ENCODE data around the gene KCNQ1. TPM values are rescaled to one million over a fixed set of nuclear protein-coding genes. Genes with fewer than 3 reads are reported as not detected.

Gene KCNQ1
- total and polyA plus RNA-seq, 2 of the 13 experiments (the other 11 are each of a cell fraction or from before 2014, with no cell fraction given), result 0.02 to 0.08 TPM

GRCh38 chr11:2892967-2893528 lies 448.2 kb downstream of the KCNQ1 start:
- H3K27me3 ChIP-seq (ENCODE audit: control insufficient read depth in 1 of 2, insufficient read depth in 2 of 2, low read length in 2 of 2), result peaks cover 1 to 12% of the 10 kb centered on the region in 2 experiments; a peak in 4 of 5 replicates
- no peaks in the 10 kb centered on the region for H3K36me3 ChIP-seq (replicated peaks in 1 of 2; ENCODE audit: control insufficient read depth in 1 of 2, insufficient read depth in 2 of 2, low read length in 2 of 2)
- H3K4me2 ChIP-seq (ENCODE audit: low read depth, low read length), result peak overlapping the region; percentile 41; the same call in 1 of the 2 replicates
- no TSS peak for BruUV-seq (replicated peaks)
- in situ Hi-C loops (cut with HindIII; ENCODE audit: extremely low pct_ligation_motif_present, low pct_unique_long_range_greater_than_20kb), result no loop called here
- WGBS (ENCODE audit: low lambda C conversion rate), result 31% methylated on average over 3 of the region's 4 CpGs
- no peak overlapping the region for H3K9ac ChIP-seq (ENCODE audit: insufficient read depth, low read depth, low read length)
- CTCF ChIA-PET (ENCODE audit: low intra/inter-chr PET ratio, low total read pairs), result interaction anchor here (2.4 to 8.6 kb wide), 2 partner anchors 37 to 361 kb away, joined by 11 to 148 read pairs; no protein-coding TSS in a partner anchor
- H3K27ac ChIP-seq (ENCODE audit: extremely low read length, insufficient read depth, low read length), result no peak overlapping the region
- no peaks in the 10 kb centered on the region for H4K20me1 ChIP-seq (ENCODE audit: insufficient read depth, low read length)
- intact Hi-C loops (cut with micrococcal nuclease; ENCODE audit: unreplicated experiment), result loop anchor here (2.0 kb wide), 1 partner anchor 464 kb away; no protein-coding TSS in a partner anchor
- peaks cover 39% of the 10 kb centered on the region for H3K4me1 ChIP-seq (ENCODE audit: insufficient read depth, low read length)
- no peak for DNase-seq (ENCODE audit: low spot score)
- FAIRE-seq, result no peak
- no peaks in the 10 kb centered on the region for H3K9me3 ChIP-seq (ENCODE audit: low read length)
- peak; percentile 32 for ATAC-seq
- POLR2A ChIA-PET, result interaction anchor here (1.5 to 2.2 kb wide), 4 partner anchors 163 to 360 kb away, joined by 4 to 9 read pairs (median 8); no protein-coding TSS in a partner anchor
- H3K79me2 ChIP-seq (ENCODE audit: insufficient read depth, low read length), result no peaks in the 10 kb centered on the region
- no peak overlapping the region for H2AFZ ChIP-seq (ENCODE audit: low read length)
- H3K4me3 ChIP-seq (replicated peaks in 1 of 3; ENCODE audit: insufficient read depth in 1 of 3, low read depth in 2 of 3, low read length in 3 of 3), result peak overlapping the region in 1 of 3 experiments; percentile 11; a peak in 1 of 6 replicates
- TF ChIP-seq BCL6 (CRISPR knock-in tag; IDR thresholded peaks at IDR 0.05) (no peak), BCL3 (CRISPR knock-in tag; IDR thresholded peaks at IDR 0.05) (no peak), ZNF224 (CRISPR knock-in tag; IDR thresholded peaks at IDR 0.05) (no peak), ZKSCAN8 (CRISPR knock-in tag; IDR thresholded peaks at IDR 0.05; ENCODE audit: borderline replicate concordance) (no peak), ZNF768 (CRISPR knock-in tag; IDR thresholded peaks at IDR 0.05) (peak; percentile 98), CBX5 (CRISPR knock-in tag; IDR thresholded peaks at IDR 0.05; ENCODE audit: borderline replicate concordance) (no peak), ELF3 (CRISPR knock-in tag; IDR thresholded peaks at IDR 0.05) (no peak), RCOR2 (CRISPR knock-in tag; IDR thresholded peaks at IDR 0.05) (0 out of 2 replicates have a peak, but pooled peaks have one; percentile 19), PLSCR1 (CRISPR knock-in tag; IDR thresholded peaks at IDR 0.05; ENCODE audit: borderline replicate concordance) (no peak), ZNF33A (CRISPR knock-in tag; IDR thresholded peaks at IDR 0.05; ENCODE audit: borderline replicate concordance) (no peak), HIVEP1 (CRISPR knock-in tag; IDR thresholded peaks at IDR 0.05) (no peak), TBP (CRISPR knock-in tag; IDR thresholded peaks at IDR 0.05) (no peak), BORCS8-MEF2B (CRISPR knock-in tag; IDR thresholded peaks at IDR 0.05) (no peak), ZNF552 (CRISPR knock-in tag; IDR thresholded peaks at IDR 0.05; ENCODE audit: borderline replicate concordance) (no peak), CHCHD3 (CRISPR knock-in tag; IDR thresholded peaks at IDR 0.05) (0 out of 2 replicates have a peak, but pooled peaks have one; percentile 29), TCF7L2 (IDR thresholded peaks at IDR 0.05; ENCODE audit: low read depth, low read length) (no peak)

Measured in HepG2 (cell line).